GM19025 (cell line): ENCODE measurements around the gene TRIO.
"Not testable (repeated sequence)": the region's sequence is repeated elsewhere in the genome, so short reads cannot be mapped to it uniquely, and the experiment has no call there.

Source experiments
- ATAC-seq: cut with Tn5 transposase; IDR thresholded peaks from one replicate; pipeline ENCODE4 v1.9.1; 2021; ENCODE audit warnings: mild to moderate bottlenecking, low read depth, moderate library complexity; ENCODE audit not compliant: unreplicated experiment

The TRIO gene

GRCh38 chr5:14416621-14417275, 273.6 kb downstream of the TRIO start:
- ATAC-seq: no peak

GRCh38 chr5:14417276-14417730, 274.2 kb downstream of the TRIO start:
- ATAC-seq: no peak

GRCh38 chr5:14417792-14418765, 274.9 kb downstream of the TRIO start:
- ATAC-seq: no peak

GRCh38 chr5:14419686-14420085, 276.5 kb downstream of the TRIO start:
- no peak for ATAC-seq

GRCh38 chr5:14420101-14420811, 277.1 kb downstream of the TRIO start:
- ATAC-seq: no peak

- ATAC-seq: no peak
These were observed 278.7 kb downstream of the TRIO start for GRCh38 chr5:14421851-14422250.

- no peak for ATAC-seq
These were observed 281.0 kb downstream of the TRIO start for GRCh38 chr5:14424011-14424685.

- no peak for ATAC-seq
These were observed 282.4 kb downstream of the TRIO start for GRCh38 chr5:14425559-14425958.

- ATAC-seq: no peak
These were observed 283.4 kb downstream of the TRIO start for GRCh38 chr5:14426521-14426920.

GRCh38 chr5:14428302-14429081, 285.4 kb downstream of the TRIO start:
- no peak for ATAC-seq

- no peak for ATAC-seq
These were observed 286.2 kb downstream of the TRIO start for GRCh38 chr5:14429101-14430050.

GRCh38 chr5:14431534-14431933, 288.4 kb downstream of the TRIO start:
- ATAC-seq: no peak

- ATAC-seq: no peak
These were observed 289.9 kb downstream of the TRIO start for GRCh38 chr5:14432931-14433589.

- no peak for ATAC-seq
These were observed 292.3 kb downstream of the TRIO start for GRCh38 chr5:14435481-14435880.

- ATAC-seq: not testable (repeated sequence)
These were observed 293.0 kb downstream of the TRIO start for GRCh38 chr5:14436122-14436521.

- ATAC-seq: no peak
These were observed 293.8 kb downstream of the TRIO start for GRCh38 chr5:14436801-14437542.

- ATAC-seq: no peak
These were observed 295.1 kb downstream of the TRIO start for GRCh38 chr5:14438195-14438606.
